HUES64 (cell line): ENCODE data around the gene CMTR1.

ENCODE experiments used
- H3K27ac ChIP-seq: 2 replicates; pipeline ENCODE4 v1.7.0; 2013; ENCODE audit warnings: low read depth, low read length, inconsistent platforms
- H3K27me3 ChIP-seq: 2 replicates; pipeline ENCODE4 v1.6.1; 2013; ENCODE audit warnings: mild to moderate bottlenecking, low read length; ENCODE audit not compliant: insufficient read depth
- H3K36me3 ChIP-seq: 2 replicates; pipeline ENCODE4 v1.6.1; 2013; ENCODE audit warnings: mild to moderate bottlenecking, low read length; ENCODE audit not compliant: insufficient read depth
- H3K4me1 ChIP-seq: 2 replicates; pipeline ENCODE4 v1.6.1; 2013; ENCODE audit warnings: mild to moderate bottlenecking, low read length, moderate library complexity; ENCODE audit not compliant: insufficient read depth
- H3K4me3 ChIP-seq: 2 replicates; pipeline ENCODE4 v1.5.1; 2013; ENCODE audit warnings: mild to moderate bottlenecking, low read length, moderate library complexity
- H3K9ac ChIP-seq: 2 replicates; pipeline ENCODE4 v1.6.1; 2013; ENCODE audit warnings: mild to moderate bottlenecking, low read depth, low read length
- H3K9me3 ChIP-seq: 2 replicates; pipeline ENCODE4 v1.6.1; 2013; ENCODE audit warnings: low read depth, low read length; ENCODE audit not compliant: insufficient read depth
- WGBS: fragments of 150-250, 120-280 bp; methylation state at CpG from one replicate; pipeline ENCODE4 v1.1.7; 2013; ENCODE audit warnings: missing lambda C conversion rate; 5-methylcytosine and 5-hydroxymethylcytosine counted together

Gene CMTR1

DNA sequence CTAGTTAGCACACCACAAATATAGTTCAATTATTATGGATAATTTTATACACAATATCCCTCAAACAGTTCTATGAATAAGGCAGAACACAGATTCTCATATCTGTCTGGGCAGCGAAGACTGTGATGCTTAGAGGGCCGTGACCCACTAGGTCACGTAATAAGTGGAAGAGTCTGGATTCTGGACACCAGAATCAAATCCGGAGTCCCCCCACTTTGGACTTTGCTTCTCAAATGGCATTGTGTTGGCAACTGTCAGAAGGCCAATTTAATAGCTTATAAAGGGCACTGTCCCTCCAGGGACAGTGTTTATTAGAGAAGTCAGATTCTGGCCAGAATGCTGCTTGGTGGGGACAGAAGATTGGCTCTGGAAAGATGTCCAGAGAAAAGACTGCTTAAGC is 73.5 kb downstream of the CMTR1 start:
- Histone ChIP-seq H3K36me3 (no peaks in the 10 kb centered on the region), H3K9me3 (no peaks in the 10 kb centered on the region), H3K4me3 (no peak overlapping the region), H3K27me3 (peaks cover 7% of the 10 kb centered on the region), H3K4me1 (no peaks in the 10 kb centered on the region), H3K27ac (no peak overlapping the region), H3K9ac (no peak overlapping the region)
- WGBS, result 69% methylated on average over 4 of the region's 4 CpGs

GRCh38 chr6:37507077-37507476 is 74.1 kb downstream of the CMTR1 start:
- peaks cover 13% of the 10 kb centered on the region for H3K27me3 ChIP-seq
- peaks cover 4% of the 10 kb centered on the region; the same call in 1 of the 2 replicates for H3K4me1 ChIP-seq
- H3K9ac ChIP-seq, result no peak overlapping the region
- no peaks in the 10 kb centered on the region for H3K36me3 ChIP-seq
- H3K27ac ChIP-seq, result no peak overlapping the region
- 96% methylated on average over 4 of the region's 5 CpGs for WGBS
- H3K9me3 ChIP-seq, result no peaks in the 10 kb centered on the region
- H3K4me3 ChIP-seq, result no peak overlapping the region

DNA sequence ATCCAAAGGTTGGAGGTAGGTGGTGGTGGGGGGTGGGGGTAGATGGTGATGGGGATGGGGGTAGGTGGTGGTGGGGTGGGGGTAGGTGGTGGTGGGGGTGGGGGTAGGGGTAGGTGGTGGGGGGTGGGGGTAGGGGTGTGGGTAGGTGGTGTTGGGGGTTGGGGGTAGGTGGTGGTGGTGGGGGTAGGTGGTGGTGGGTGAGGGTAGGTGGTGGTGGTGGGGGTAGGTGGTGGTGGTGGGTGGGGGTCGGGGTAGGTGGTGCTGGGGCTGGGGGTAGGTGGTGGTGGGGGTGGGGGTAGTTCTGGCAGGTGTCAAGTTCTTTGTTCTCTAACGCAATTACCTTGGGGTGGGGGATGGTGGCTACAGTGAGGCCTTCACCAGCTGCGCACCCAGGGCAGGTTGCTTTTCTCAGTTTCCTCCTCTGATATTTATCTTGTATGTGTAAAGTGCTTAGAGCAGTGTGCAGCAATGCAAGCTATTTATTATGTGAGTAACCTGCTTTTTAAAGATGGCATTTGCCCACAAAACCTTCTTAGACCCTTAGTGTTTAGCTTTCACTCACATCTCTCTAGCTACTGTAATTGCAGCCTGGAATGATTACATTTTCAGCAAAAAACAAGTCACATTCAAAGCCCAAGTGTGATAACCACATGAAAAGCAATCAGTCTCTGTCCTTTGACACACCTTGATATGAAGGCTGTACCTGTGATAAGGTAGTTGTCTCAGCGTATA is 74.8 kb downstream of the CMTR1 start:
- no peak overlapping the region for H3K27ac ChIP-seq
- H3K9ac ChIP-seq, result no peak overlapping the region
- no peaks in the 10 kb centered on the region for H3K9me3 ChIP-seq
- H3K36me3 ChIP-seq, result no peaks in the 10 kb centered on the region
- 69% methylated on average over 3 of the region's 4 CpGs for WGBS
- H3K4me3 ChIP-seq, result no peak overlapping the region
- H3K4me1 ChIP-seq, result peaks cover 12% of the 10 kb centered on the region; the same call in 1 of the 2 replicates
- H3K27me3 ChIP-seq, result peaks cover 20% of the 10 kb centered on the region

- H3K4me3 ChIP-seq, result no peak overlapping the region
- no peaks in the 10 kb centered on the region for H3K36me3 ChIP-seq
- H3K9ac ChIP-seq, result no peak overlapping the region
- peaks cover 35% of the 10 kb centered on the region for H3K27me3 ChIP-seq
- H3K9me3 ChIP-seq, result no peaks in the 10 kb centered on the region
- 80% methylated on average over 5 of the region's 5 CpGs for WGBS
- peaks cover 39% of the 10 kb centered on the region for H3K4me1 ChIP-seq
- H3K27ac ChIP-seq, result no peak overlapping the region
These were observed 78.2 kb downstream of the CMTR1 start for GRCh38 chr6:37511201-37511600.

GRCh38 chr6:37511910-37512399 is 78.9 kb downstream of the CMTR1 start:
- peaks cover 47% of the 10 kb centered on the region for H3K4me1 ChIP-seq
- WGBS, result 31% methylated on average over 16 of the region's 16 CpGs
- no peaks in the 10 kb centered on the region for H3K36me3 ChIP-seq
- 0 out of 2 replicates have a peak overlapping the region, but pooled peaks have one; percentile 12 for H3K27ac ChIP-seq
- peak overlapping the region; percentile 38 for H3K4me3 ChIP-seq
- peaks cover 35% of the 10 kb centered on the region for H3K27me3 ChIP-seq
- no peaks in the 10 kb centered on the region for H3K9me3 ChIP-seq
- peak overlapping the region; percentile 33; the same call in 1 of the 2 replicates for H3K9ac ChIP-seq

DNA sequence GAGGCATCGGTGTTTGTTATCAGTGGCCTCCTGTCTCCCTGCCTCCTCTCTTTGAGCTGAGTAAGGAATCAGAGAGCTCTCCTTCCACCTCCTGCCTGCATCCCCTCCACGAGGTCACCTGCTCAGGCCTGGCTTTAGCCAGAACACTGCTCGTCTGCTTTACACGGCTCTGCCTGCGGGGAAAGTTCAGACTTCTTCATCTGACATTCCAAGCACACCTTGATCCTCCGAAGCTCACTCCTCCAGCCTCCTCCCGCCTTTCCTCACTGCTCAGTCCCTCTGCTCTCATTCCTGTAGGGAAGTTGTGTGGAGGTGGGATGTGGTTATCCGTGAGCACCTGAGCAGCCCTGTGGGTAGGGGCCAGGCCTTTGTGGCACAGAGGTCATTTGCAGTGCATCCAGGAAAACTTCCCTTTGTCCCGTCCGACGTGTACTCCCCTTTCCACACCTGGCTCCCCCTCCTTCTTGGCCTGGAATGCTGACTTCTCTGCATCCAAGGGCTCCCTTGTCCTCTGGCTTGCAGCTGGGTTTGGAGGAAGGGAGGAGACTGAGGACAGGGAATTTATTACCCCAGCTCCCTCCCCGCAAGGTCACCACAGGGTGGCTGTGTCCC is 79.5 kb downstream of the CMTR1 start:
- 7% methylated on average over 11 of the region's 12 CpGs for WGBS
- peak overlapping the region; percentile 33; the same call in 1 of the 2 replicates for H3K9ac ChIP-seq
- no peaks in the 10 kb centered on the region for H3K36me3 ChIP-seq
- peak overlapping the region; percentile 38 for H3K4me3 ChIP-seq
- H3K27ac ChIP-seq, result 0 out of 2 replicates have a peak overlapping the region, but pooled peaks have one; percentile 12
- H3K4me1 ChIP-seq, result peaks cover 47% of the 10 kb centered on the region
- H3K27me3 ChIP-seq, result peaks cover 35% of the 10 kb centered on the region
- H3K9me3 ChIP-seq, result no peaks in the 10 kb centered on the region

DNA sequence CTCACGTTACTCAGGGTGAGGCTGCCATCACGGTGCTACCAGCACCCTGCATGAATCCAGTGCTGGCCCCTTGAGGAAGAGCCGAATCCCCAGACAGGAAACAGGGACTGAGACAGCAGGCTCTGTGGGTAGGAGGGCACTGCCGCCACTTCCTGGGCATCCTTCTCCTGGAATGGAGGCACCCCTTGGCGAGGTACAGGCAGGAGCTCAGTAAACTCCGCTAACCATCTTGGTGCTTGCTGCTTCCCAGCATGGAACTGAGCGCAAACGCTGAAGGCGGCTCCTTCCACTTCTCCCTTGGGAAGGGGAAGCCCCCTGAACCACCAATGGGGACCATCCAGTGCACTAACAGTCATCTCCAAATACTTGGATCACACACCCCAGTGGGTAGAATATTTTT is 80.1 kb downstream of the CMTR1 start:
- H3K4me3 ChIP-seq, result peak overlapping the region; percentile 38
- H3K4me1 ChIP-seq, result peaks cover 47% of the 10 kb centered on the region

DNA sequence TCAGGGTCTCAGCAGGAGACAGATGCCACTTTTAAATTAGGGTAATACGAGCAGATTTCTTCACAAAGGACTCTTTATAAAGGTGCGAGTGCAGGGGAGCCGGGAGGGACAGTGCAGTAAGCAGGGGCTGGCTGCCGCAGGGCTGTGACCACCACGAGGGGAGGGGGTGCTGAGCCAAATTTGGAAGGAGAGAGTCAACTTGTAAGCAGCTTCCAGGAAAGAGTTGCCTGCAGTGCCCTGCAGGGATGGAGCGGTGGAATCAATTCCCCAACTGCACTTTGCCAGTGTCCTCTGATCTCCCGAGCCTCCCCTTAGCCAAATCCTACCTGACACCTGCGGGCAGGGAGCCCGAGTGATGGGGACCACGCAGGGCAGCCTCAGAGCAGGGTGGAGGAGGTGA is 80.6 kb downstream of the CMTR1 start:
- H3K4me1 ChIP-seq, result peaks cover 47% of the 10 kb centered on the region
- no peaks in the 10 kb centered on the region for H3K9me3 ChIP-seq
- no peaks in the 10 kb centered on the region for H3K36me3 ChIP-seq
- H3K27me3 ChIP-seq, result peaks cover 35% of the 10 kb centered on the region
- 15% methylated on average over 10 of the region's 10 CpGs for WGBS
- H3K4me3 ChIP-seq, result peak overlapping the region; percentile 38
- H3K9ac ChIP-seq, result no peak overlapping the region
- H3K27ac ChIP-seq, result no peak overlapping the region

More for the DNA sequence above, 80.1 kb downstream of the CMTR1 start:
- Histone ChIP-seq H3K9me3 (no peaks in the 10 kb centered on the region), H3K27ac (no peak overlapping the region), H3K36me3 (no peaks in the 10 kb centered on the region), H3K9ac (no peak overlapping the region), H3K27me3 (peaks cover 35% of the 10 kb centered on the region)
- 17% methylated on average over 9 of the region's 9 CpGs for WGBS

GRCh38 chr6:37514321-37514771 is 81.3 kb downstream of the CMTR1 start:
- H3K4me1 ChIP-seq, result peaks cover 47% of the 10 kb centered on the region
- H3K4me3 ChIP-seq, result no peak overlapping the region

DNA sequence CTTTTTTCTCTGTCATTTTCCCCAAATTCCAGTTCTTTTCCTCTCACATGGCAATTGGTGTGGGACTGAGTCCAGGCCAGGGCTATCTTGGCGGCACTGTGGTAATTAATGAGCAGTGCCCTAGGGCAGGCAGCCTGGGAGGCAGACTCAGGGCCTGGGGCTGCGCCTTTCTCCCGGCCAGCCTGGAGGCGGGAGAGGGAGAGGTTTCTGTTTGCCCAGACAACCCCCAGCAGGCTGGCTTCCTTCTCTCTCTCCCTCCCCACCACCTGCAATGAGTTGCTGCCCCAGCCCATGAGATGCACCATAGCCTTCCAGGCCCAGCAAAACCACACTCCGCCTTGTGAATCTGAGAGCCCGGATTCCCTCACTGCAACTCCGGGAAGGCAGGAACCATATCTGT is 81.8 kb downstream of the CMTR1 start:
- H3K27me3 ChIP-seq, result peaks cover 35% of the 10 kb centered on the region
- H3K9ac ChIP-seq, result no peak overlapping the region
- no peaks in the 10 kb centered on the region for H3K9me3 ChIP-seq
- H3K27ac ChIP-seq, result no peak overlapping the region
- peaks cover 47% of the 10 kb centered on the region for H3K4me1 ChIP-seq
- 67% methylated on average over 7 of the region's 7 CpGs for WGBS
- H3K4me3 ChIP-seq, result no peak overlapping the region
- no peaks in the 10 kb centered on the region for H3K36me3 ChIP-seq

More at GRCh38 chr6:37514321-37514771, 81.3 kb downstream of the CMTR1 start:
- H3K9ac ChIP-seq, result no peak overlapping the region
- H3K27ac ChIP-seq, result no peak overlapping the region
- no peaks in the 10 kb centered on the region for H3K9me3 ChIP-seq
- WGBS, result 45% methylated on average over 5 of the region's 5 CpGs
- no peaks in the 10 kb centered on the region for H3K36me3 ChIP-seq
- H3K27me3 ChIP-seq, result peaks cover 35% of the 10 kb centered on the region

GRCh38 chr6:37515712-37516075 is 82.7 kb downstream of the CMTR1 start:
- H3K36me3 ChIP-seq, result no peaks in the 10 kb centered on the region
- H3K9me3 ChIP-seq, result no peaks in the 10 kb centered on the region
- peaks cover 35% of the 10 kb centered on the region for H3K27me3 ChIP-seq
- no peak overlapping the region for H3K9ac ChIP-seq
- H3K4me3 ChIP-seq, result no peak overlapping the region
- H3K4me1 ChIP-seq, result peaks cover 47% of the 10 kb centered on the region
- H3K27ac ChIP-seq, result no peak overlapping the region
- 78% methylated on average over 9 of the region's 9 CpGs for WGBS
